ENCODE data around the gene RSPO3. TPM values are rescaled to one million over a fixed set of nuclear protein-coding genes. Genes with fewer than 3 reads are reported as not detected.

The RSPO3 gene
- total RNA-seq, 1 experiment from 2014 or later, result not detected

DNA sequence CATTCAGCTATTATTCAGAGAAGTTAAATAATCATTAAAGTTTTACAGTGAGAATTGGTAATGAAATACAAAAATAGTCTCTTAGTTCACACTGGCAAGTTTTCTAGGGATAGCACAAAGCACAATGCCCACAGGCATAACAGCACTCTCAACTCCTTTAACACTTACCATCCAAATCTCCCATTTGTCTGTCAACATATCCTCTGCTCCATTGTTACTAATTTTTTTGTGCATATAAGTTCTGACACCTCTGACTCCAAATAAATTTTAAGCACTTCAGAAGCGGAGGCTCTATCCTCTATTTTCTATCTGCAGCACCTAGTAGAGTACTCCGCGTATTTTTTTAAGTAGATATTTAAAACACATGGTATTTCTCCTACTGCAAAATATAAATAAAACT lies 15.6 kb upstream of the RSPO3 start:
- H3K27me3 ChIP-seq (ENCODE audit: insufficient read depth, low read length), result peaks cover 41% of the 10 kb centered on the region
- H3K27ac ChIP-seq (ENCODE audit: low read depth, low read length), result no peak overlapping the region
- ATAC-seq (no peak), DNase-seq (ENCODE audit: low read depth, low spot score) (no peak)
- no TSS peak for BruUV-seq (replicated peaks)
- ChIA-PET POLR2A (no interaction called here), RAD21 (ENCODE audit: low non-redundant PET in 1 of 2, low total read pairs in 2 of 2, uncharacterized antibody in 2 of 2, unreplicated experiment in 2 of 2) (no interaction called here), CTCF (no interaction called here)
- TF ChIP-seq CBX3 (IDR thresholded peaks at IDR 0.05; ENCODE audit: low read depth), result no peak
- no peak for TF ChIP-seq ZNF274 (IDR thresholded peaks at IDR 0.05; ENCODE audit: low read depth, low read length)
- no peak for TF ChIP-seq TCF7L2 (IDR thresholded peaks at IDR 0.05; ENCODE audit: borderline replicate concordance, extremely low read depth, insufficient read depth, insufficient read length)
- no peak for TF ChIP-seq SP1 (IDR thresholded peaks at IDR 0.05; ENCODE audit: low read depth)
- TF ChIP-seq EGR1 (IDR thresholded peaks at IDR 0.05; ENCODE audit: low read depth), result no peak
- TF ChIP-seq ELF1 (IDR thresholded peaks at IDR 0.05; ENCODE audit: borderline replicate concordance, low read depth), result no peak
- TF ChIP-seq, protein P1, sequence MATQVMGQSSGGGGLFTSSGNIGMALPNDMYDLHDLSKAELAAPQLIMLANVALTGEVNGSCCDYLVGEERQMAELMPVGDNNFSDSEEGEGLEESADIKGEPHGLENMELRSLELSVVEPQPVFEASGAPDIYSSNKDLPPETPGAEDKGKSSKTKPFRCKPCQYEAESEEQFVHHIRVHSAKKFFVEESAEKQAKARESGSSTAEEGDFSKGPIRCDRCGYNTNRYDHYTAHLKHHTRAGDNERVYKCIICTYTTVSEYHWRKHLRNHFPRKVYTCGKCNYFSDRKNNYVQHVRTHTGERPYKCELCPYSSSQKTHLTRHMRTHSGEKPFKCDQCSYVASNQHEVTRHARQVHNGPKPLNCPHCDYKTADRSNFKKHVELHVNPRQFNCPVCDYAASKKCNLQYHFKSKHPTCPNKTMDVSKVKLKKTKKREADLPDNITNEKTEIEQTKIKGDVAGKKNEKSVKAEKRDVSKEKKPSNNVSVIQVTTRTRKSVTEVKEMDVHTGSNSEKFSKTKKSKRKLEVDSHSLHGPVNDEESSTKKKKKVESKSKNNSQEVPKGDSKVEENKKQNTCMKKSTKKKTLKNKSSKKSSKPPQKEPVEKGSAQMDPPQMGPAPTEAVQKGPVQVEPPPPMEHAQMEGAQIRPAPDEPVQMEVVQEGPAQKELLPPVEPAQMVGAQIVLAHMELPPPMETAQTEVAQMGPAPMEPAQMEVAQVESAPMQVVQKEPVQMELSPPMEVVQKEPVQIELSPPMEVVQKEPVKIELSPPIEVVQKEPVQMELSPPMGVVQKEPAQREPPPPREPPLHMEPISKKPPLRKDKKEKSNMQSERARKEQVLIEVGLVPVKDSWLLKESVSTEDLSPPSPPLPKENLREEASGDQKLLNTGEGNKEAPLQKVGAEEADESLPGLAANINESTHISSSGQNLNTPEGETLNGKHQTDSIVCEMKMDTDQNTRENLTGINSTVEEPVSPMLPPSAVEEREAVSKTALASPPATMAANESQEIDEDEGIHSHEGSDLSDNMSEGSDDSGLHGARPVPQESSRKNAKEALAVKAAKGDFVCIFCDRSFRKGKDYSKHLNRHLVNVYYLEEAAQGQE (IDR thresholded peaks at IDR 0.05; ENCODE audit: low read depth), result no peak
- no peak for TF ChIP-seq CEBPB (IDR thresholded peaks at IDR 0.05; ENCODE audit: low read depth)
- no peak for TF ChIP-seq JUND (IDR thresholded peaks at IDR 0.05)
- H3K36me3 ChIP-seq (ENCODE audit: control insufficient read depth in 1 of 2, insufficient read depth in 2 of 2, low read length in 2 of 2), result no peaks in the 10 kb centered on the region
- no peaks in the 10 kb centered on the region for H4K20me1 ChIP-seq (ENCODE audit: insufficient read depth)
- no peaks in the 10 kb centered on the region for H3K9me2 ChIP-seq (ENCODE audit: insufficient read depth)
- H2AFZ ChIP-seq (ENCODE audit: low read depth, low read length, poor library complexity, severe bottlenecking), result no peak overlapping the region
- H3K79me2 ChIP-seq (ENCODE audit: insufficient read depth, low read length), result no peaks in the 10 kb centered on the region
- no peak overlapping the region for H3K4me3 ChIP-seq (replicated peaks in 1 of 2; ENCODE audit: low read depth in 1 of 2, low read length in 2 of 2)
- no peak overlapping the region for H3K9ac ChIP-seq (ENCODE audit: low read length)
- H3K4me1 ChIP-seq (ENCODE audit: control insufficient read depth in 1 of 2, insufficient read depth in 2 of 2, low read length in 2 of 2), result no peaks in the 10 kb centered on the region
- H3K9me3 ChIP-seq (ENCODE audit: control insufficient read depth in 1 of 2, insufficient read depth in 1 of 2, low read depth in 1 of 2, low read length in 2 of 2), result no peaks in the 10 kb centered on the region
- H3K4me2 ChIP-seq (ENCODE audit: low read length), result no peak overlapping the region
- intact Hi-C loops (cut with micrococcal nuclease), result loop anchor here (10.0 kb wide), 1 partner anchor 928 kb away; no protein-coding TSS in a partner anchor
